HCT116 (cell line): Measurements from ENCODE around the gene CORO2B. TPM values are rescaled to one million over a fixed set of nuclear protein-coding genes. Genes with fewer than 3 reads are reported as not detected.
A peak's percentile ranks its signal among the peaks of the same experiment; 100 is the strongest.

Experiments
- ATAC-seq: fragments of 200-7000 bp; cut with Tn5 transposase; 2 replicates; pipeline ENCODE4 v1.9.1; 2020; ENCODE audit warnings: mild to moderate bottlenecking, moderate library complexity
- BruUV-seq: library from RNA; stranded (reverse); fragments of 400-500 nt; replicated peaks from 2 replicates; lab custom pipeline; 2021; lab: Mats Ljungman, UMichigan
- CTCF ChIA-PET: fragments of 300-600 bp; sonication (Branson Sonifier 250); formaldehyde crosslinking; loops from one replicate; lab custom pipeline; 2021; ENCODE audit warnings: antibody characterized with exemption; lab: Charles Lee
- POLR2A ChIA-PET: fragments of 300-600, 350-600 bp; sonication (Branson Sonifier 250); formaldehyde crosslinking; loops from one replicate; lab custom pipeline; 2021; ENCODE audit warnings: antibody characterized with exemption; lab: Charles Lee
- RAD21 ChIA-PET, 2 experiments: fragments of 300-600 bp; sonication (Branson Sonifier 250); formaldehyde crosslinking; loops; one replicate each; lab custom pipeline; 2023; ENCODE audit warnings: low total read pairs in 2 of 2; ENCODE audit not compliant: uncharacterized antibody in 2 of 2, unreplicated experiment in 2 of 2, low non-redundant PET in 1 of 2; lab: Charles Lee
- DNase-seq: peaks from one replicate; pipeline ENCODE4 v3.0.0-alpha.2; 2010; ENCODE audit warnings: low read depth, low spot score
- H2AFZ ChIP-seq: fragments of 200-600 bp; shearing (Covaris generic), sonication (generic); 2 replicates; pipeline ENCODE4 v1.6.1; 2017; ENCODE audit warnings: low read depth, mixed run types, mixed read lengths, antibody characterized with exemption, low read length; ENCODE audit not compliant: poor library complexity, severe bottlenecking
- H3K27ac ChIP-seq: 2 replicates; pipeline ENCODE4 v1.5.1; 2012; ENCODE audit warnings: low read depth, low read length
- H3K27me3 ChIP-seq: fragments of 200-600 bp; sonication (generic); 2 replicates; pipeline ENCODE4 v1.6.1; 2016; ENCODE audit warnings: mixed run types, low read length, mixed read lengths; ENCODE audit not compliant: insufficient read depth
- H3K36me3 ChIP-seq, 2 experiments: fragments of 200-500 bp in 1 of 2; fragments of 200-600 bp in 1 of 2; sonication (Bioruptor generic) in 1 of 2; sonication (generic) in 1 of 2; 2 replicates each; pipeline versions ENCODE4 v1.5.1 to v1.6.1; 2014 to 2016; ENCODE audit warnings: low read length in 2 of 2, inconsistent platforms in 1 of 2, mixed read lengths in 1 of 2, mixed run types in 1 of 2; ENCODE audit not compliant: insufficient read depth in 2 of 2, control insufficient read depth in 1 of 2
- H3K4me1 ChIP-seq, 2 experiments: fragments of 200-600 bp in 1 of 2; sonication (generic) in 1 of 2; 2 replicates each; pipeline versions ENCODE4 v1.5.1 to v1.6.1; 2012 to 2017; ENCODE audit warnings: low read length in 2 of 2, inconsistent platforms in 1 of 2, mild to moderate bottlenecking in 1 of 2, mixed read lengths in 1 of 2, mixed run types in 1 of 2, moderate library complexity in 1 of 2; ENCODE audit not compliant: insufficient read depth in 2 of 2, control insufficient read depth in 1 of 2
- H3K4me2 ChIP-seq: fragments of 200-600 bp; sonication (generic); 2 replicates; pipeline ENCODE4 v1.6.1; 2017; ENCODE audit warnings: mixed run types, low read length, mixed read lengths
- H3K4me3 ChIP-seq, 2 experiments: fragments of 200-600 bp in 1 of 2; sonication (generic) in 1 of 2; replicated peaks in 1 of 2; 2 replicates each; pipeline ENCODE4 v1.5.1; 2011 to 2016; ENCODE audit warnings: low read length in 2 of 2, control low read depth in 1 of 2, low read depth in 1 of 2, mild to moderate bottlenecking in 1 of 2, mixed read lengths in 1 of 2, mixed run types in 1 of 2
- H3K79me2 ChIP-seq: fragments of 200-600 bp; sonication (generic); 2 replicates; pipeline ENCODE4 v1.6.1; 2017; ENCODE audit warnings: mild to moderate bottlenecking, mixed run types, low read length, moderate library complexity, mixed read lengths; ENCODE audit not compliant: insufficient read depth
- H3K9ac ChIP-seq: fragments of 200-600 bp; sonication (generic); 2 replicates; pipeline ENCODE4 v1.6.1; 2016; ENCODE audit warnings: low read length, mixed read lengths
- H3K9me2 ChIP-seq: fragments of 200-600 bp; sonication (generic), shearing (Covaris generic); 2 replicates; pipeline ENCODE4 v1.6.1; 2017; ENCODE audit warnings: mixed run types, mild to moderate bottlenecking, moderate library complexity; ENCODE audit not compliant: insufficient read depth
- H3K9me3 ChIP-seq, 2 experiments: fragments of 200-500 bp in 1 of 2; fragments of 200-600 bp in 1 of 2; sonication (Bioruptor generic) in 1 of 2; sonication (generic) in 1 of 2; 2 replicates each; pipeline ENCODE4 v1.6.1; 2014 to 2017; ENCODE audit warnings: low read length in 2 of 2, mixed read lengths in 2 of 2, inconsistent platforms in 1 of 2, low read depth in 1 of 2, mild to moderate bottlenecking in 1 of 2, mixed run types in 1 of 2, moderate library complexity in 1 of 2; ENCODE audit not compliant: control insufficient read depth in 1 of 2, insufficient read depth in 1 of 2
- H4K20me1 ChIP-seq: fragments of 200-600 bp; sonication (generic), shearing (Covaris generic); 2 replicates; pipeline ENCODE4 v1.6.1; 2017; ENCODE audit warnings: mixed run types, mild to moderate bottlenecking, moderate library complexity; ENCODE audit not compliant: insufficient read depth
- ATF3 ChIP-seq: IDR thresholded peaks from 2 replicates; pipeline ENCODE4 v1.6.1; 2012
- CEBPB ChIP-seq: IDR thresholded peaks from 2 replicates; pipeline ENCODE4 v1.6.1; 2012; ENCODE audit warnings: low read depth
- CTCF ChIP-seq, 3 experiments: fragments of 200-600 bp in 1 of 3; sonication (generic) in 1 of 3; IDR thresholded peaks in 2 of 3; conservative IDR thresholded peaks in 1 of 3; 2 replicates each; pipeline ENCODE4 v1.5.1; 2012 to 2017; ENCODE audit warnings: low read depth in 2 of 3, low read length in 2 of 3, antibody characterized with exemption in 1 of 3, borderline replicate concordance in 1 of 3, control low read depth in 1 of 3, mild to moderate bottlenecking in 1 of 3, mixed read lengths in 1 of 3, mixed run types in 1 of 3, moderate library complexity in 1 of 3; ENCODE audit not compliant: insufficient read depth in 1 of 3
- EGR1 ChIP-seq: IDR thresholded peaks from 2 replicates; pipeline ENCODE4 v1.6.1; 2012; ENCODE audit warnings: low read depth
- EZH2 ChIP-seq: fragments of 200-600 bp; sonication (generic); IDR thresholded peaks from 2 replicates; pipeline ENCODE4 v1.6.1; 2017; ENCODE audit warnings: antibody characterized with exemption, mixed run types
- POLR2A ChIP-seq: IDR thresholded peaks from 2 replicates; pipeline ENCODE4 v1.7.0; 2011; ENCODE audit warnings: borderline replicate concordance; ENCODE audit not compliant: insufficient read depth, insufficient read length; ENCODE audit errors: extremely low read depth
- POLR2AphosphoS5 ChIP-seq: IDR thresholded peaks from 2 replicates; pipeline ENCODE4 v1.6.1; 2011; ENCODE audit warnings: mild to moderate bottlenecking, low read depth, low read length, moderate library complexity
- RAD21 ChIP-seq: IDR thresholded peaks from 2 replicates; pipeline ENCODE4 v1.6.1; 2012; ENCODE audit warnings: low read depth, mild to moderate bottlenecking
- SP1 ChIP-seq: IDR thresholded peaks from 2 replicates; pipeline ENCODE4 v1.6.1; 2012; ENCODE audit warnings: low read depth
- SRF ChIP-seq: IDR thresholded peaks from 2 replicates; pipeline ENCODE4 v1.6.1; 2012; ENCODE audit warnings: low read depth
- TCF7L2 ChIP-seq: IDR thresholded peaks from 2 replicates; pipeline ENCODE4 v1.7.0; 2011; ENCODE audit warnings: borderline replicate concordance, inconsistent platforms; ENCODE audit not compliant: insufficient read depth, insufficient read length; ENCODE audit errors: extremely low read depth
- YY1 ChIP-seq: IDR thresholded peaks from 2 replicates; pipeline ENCODE4 v1.6.1; 2011; ENCODE audit warnings: low read length, low read depth, moderate library complexity, mild to moderate bottlenecking; ENCODE audit not compliant: insufficient replicate concordance; ENCODE audit errors: extremely low read depth
- ZBTB33 ChIP-seq: IDR thresholded peaks from 2 replicates; pipeline ENCODE4 v1.6.1; 2011; ENCODE audit warnings: mild to moderate bottlenecking, low read length, moderate library complexity; ENCODE audit not compliant: insufficient replicate concordance; ENCODE audit errors: extremely low read depth
- ZFX ChIP-seq: fragments of 450-650 bp; IDR thresholded peaks from 2 replicates; pipeline ENCODE4 v1.6.1; 2017
- intact Hi-C: fragments of 100-400 bp; cut with micrococcal nuclease; formaldehyde crosslinking; loops from 2 replicates; pipeline ENCODE4 v1.10.0; 2022
- total RNA-seq: library from RNA; stranded (reverse); gene quantifications from one replicate; pipeline ENCODE4 v1.2.1, GENCODE V29; 2021; ENCODE audit not compliant: unreplicated experiment
- TF ChIP-seq, protein P1 (sequence below): IDR thresholded peaks from 2 replicates; pipeline ENCODE4 v1.6.1; 2012

The CORO2B gene
- total RNA-seq, 1 experiment from 2014 or later = 2.8 TPM

DNA sequence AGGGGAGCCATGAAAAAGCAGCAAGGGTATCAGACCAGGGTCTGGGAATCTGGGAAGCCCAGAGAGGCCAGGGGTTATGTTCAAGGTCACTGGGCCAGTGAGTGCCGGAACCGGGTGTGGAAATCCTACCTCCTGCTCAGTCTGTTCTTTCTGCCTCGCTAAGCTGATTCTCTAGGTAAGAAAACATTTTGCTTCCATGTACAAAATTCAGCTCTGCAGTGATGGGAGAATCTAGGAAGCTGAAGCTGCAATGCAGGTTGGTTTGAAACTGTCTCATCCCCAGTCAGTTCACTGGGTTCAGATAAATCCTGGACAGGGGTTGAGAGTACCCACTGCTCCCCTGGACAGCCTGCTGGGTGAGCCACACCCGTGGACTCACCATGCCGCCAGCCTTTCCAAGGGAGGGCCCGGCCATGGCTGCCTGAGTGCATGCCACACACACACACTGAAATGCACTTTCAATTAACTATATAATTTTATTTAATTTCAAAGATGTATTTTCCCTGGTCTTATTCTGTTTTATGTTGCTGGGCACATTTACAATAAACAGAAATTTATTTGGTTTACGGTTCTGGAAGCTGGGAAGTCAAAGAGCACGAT, 108.4 kb downstream of the CORO2B start:
- ATAC-seq = no peak
- CTCF ChIA-PET = interaction anchor here (1.5 kb wide), 1 partner anchor 14 kb away, joined by 4 read pairs; no protein-coding TSS in a partner anchor
- peaks cover 3 to 7% of the 10 kb centered on the region in 2 experiments; a peak in 3 of 4 replicates for H3K4me1 ChIP-seq
- no peaks in the 10 kb centered on the region for H4K20me1 ChIP-seq
- no peaks in the 10 kb centered on the region for H3K27me3 ChIP-seq
- no peak overlapping the region for H3K4me3 ChIP-seq
- intact Hi-C loops = no loop called here
- POLR2A ChIA-PET = no interaction called here
- no peak overlapping the region for H3K9ac ChIP-seq
- no peak overlapping the region for H3K27ac ChIP-seq
- no peaks in the 10 kb centered on the region for H3K9me2 ChIP-seq
- H3K79me2 ChIP-seq = no peaks in the 10 kb centered on the region
- no peaks in the 10 kb centered on the region for H3K9me3 ChIP-seq
- no peaks in the 10 kb centered on the region for H3K36me3 ChIP-seq
- H2AFZ ChIP-seq = no peak overlapping the region
- no TSS peak for BruUV-seq
- H3K4me2 ChIP-seq = no peak overlapping the region
- DNase-seq = no peak
- RAD21 ChIA-PET = no interaction called here
- TF ChIP-seq SRF = no peak
- no peak for TF ChIP-seq RAD21
- no peak for TF ChIP-seq YY1
- no peak for TF ChIP-seq CTCF (IDR thresholded peaks at IDR 0.05 in 2 of 3, conservative IDR thresholded peaks at IDR 0.05 in 1 of 3; ENCODE audit: borderline replicate concordance in 1 of 3, insufficient read depth in 1 of 3, low read depth in 2 of 3, low read length in 2 of 3)
- TF ChIP-seq SP1 = no peak
- TF ChIP-seq POLR2AphosphoS5 = no peak

- ChIA-PET POLR2A (interaction anchor here (0.7 kb wide), 1 partner anchor 184 kb away, joined by 3 read pairs; no protein-coding TSS in a partner anchor), CTCF (interaction anchor here (0.9 to 1.5 kb wide), 3 partner anchors 16 to 142 kb away, joined by 3 to 10 read pairs (median 4); no protein-coding TSS in a partner anchor), RAD21 (no interaction called here)
- H2AFZ ChIP-seq = no peak overlapping the region
- no TSS peak for BruUV-seq
- intact Hi-C loops = no loop called here
- no peak overlapping the region for H3K4me3 ChIP-seq
- H3K9me3 ChIP-seq = no peaks in the 10 kb centered on the region
- DNase-seq = no peak
- H3K27ac ChIP-seq = no peak overlapping the region
- peaks cover 6 to 19% of the 10 kb centered on the region in 2 experiments; a peak in 3 of 4 replicates for H3K4me1 ChIP-seq
- H3K4me2 ChIP-seq = no peak overlapping the region
- H4K20me1 ChIP-seq = no peaks in the 10 kb centered on the region
- no peaks in the 10 kb centered on the region for H3K27me3 ChIP-seq
- no peaks in the 10 kb centered on the region for H3K9me2 ChIP-seq
- no peaks in the 10 kb centered on the region for H3K36me3 ChIP-seq
- no peak overlapping the region for H3K9ac ChIP-seq
- ATAC-seq = peak; percentile 65
- no peaks in the 10 kb centered on the region for H3K79me2 ChIP-seq
- TF ChIP-seq CEBPB (no peak), POLR2A (no peak), YY1 (no peak), TCF7L2 (no peak), ATF3 (no peak), ZBTB33 (no peak), SRF (no peak), POLR2AphosphoS5 (no peak), ZFX (no peak), EZH2 (no peak), SP1 (no peak), EGR1 (no peak), RAD21 (no peak)
- TF ChIP-seq, protein P1, sequence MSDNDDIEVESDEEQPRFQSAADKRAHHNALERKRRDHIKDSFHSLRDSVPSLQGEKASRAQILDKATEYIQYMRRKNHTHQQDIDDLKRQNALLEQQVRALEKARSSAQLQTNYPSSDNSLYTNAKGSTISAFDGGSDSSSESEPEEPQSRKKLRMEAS = no peak
Observed at GRCh38 chr15:68691705-68692104, 112.9 kb downstream of the CORO2B start.
